HG02623 (cell line): ENCODE results near the gene TEDC1.

Experiments
- ATAC-seq: cut with Tn5 transposase; IDR thresholded peaks from one replicate; pipeline ENCODE4 v1.9.1; 2021; ENCODE audit warnings: moderate library complexity; ENCODE audit not compliant: unreplicated experiment

TEDC1 gene

GRCh38 chr14:105517096-105517495 lies 26.1 kb downstream of the TEDC1 start:
- ATAC-seq = no peak

DNA sequence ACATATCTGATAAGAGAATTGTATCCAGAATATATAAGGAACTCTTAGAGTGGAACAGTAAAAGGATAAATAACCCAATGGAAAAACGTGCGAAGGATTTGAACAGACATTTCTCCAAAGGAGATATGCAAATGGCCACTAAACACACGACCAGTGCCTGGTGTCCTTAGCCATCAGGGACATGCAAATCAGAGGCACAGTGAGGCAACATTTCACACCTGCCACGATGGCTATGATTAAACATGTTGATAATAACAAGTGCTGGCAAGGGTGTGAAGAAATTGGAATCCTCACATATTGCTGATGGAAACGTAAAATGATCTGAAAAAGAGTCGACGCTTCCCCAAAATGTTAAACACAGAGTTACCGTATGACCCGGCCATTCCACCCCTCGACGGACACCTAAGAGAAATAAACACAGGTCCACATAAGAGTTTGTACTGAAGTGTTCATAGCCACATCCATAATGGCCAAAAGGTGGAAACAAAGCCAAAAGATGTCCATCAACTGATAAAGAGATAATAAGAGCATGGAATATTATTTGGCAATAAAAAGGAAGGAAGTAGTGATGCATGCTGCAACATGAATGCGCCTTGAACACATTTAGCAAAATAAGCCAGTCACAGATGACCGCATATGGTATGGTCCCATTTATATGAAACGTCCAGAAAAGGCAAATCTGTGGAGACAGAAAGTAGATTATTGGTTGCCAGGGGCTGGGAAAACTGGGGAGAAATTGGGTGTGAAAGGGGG lies 29.1 kb downstream of the TEDC1 start:
- ATAC-seq = no peak

DNA sequence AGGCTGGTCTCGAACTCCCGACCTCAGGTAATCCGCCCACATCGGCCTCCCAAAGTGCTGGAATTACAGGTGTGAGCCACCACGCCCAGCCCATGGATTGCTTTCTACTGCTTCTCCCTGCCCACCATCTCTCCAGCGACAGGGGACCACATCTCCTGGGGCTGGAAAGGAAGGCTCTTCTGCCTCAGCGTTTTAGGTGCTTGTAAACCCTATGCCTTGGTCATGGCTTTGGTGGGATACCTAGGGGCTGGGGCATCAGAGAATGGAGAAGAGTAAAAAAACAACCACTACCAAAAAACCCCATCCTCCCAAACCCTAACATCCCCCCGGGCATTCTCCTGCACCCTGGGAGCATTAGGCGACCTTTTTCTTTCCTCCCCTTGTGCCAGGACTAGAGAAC lies 34.3 kb downstream of the TEDC1 start:
- no peak for ATAC-seq

DNA sequence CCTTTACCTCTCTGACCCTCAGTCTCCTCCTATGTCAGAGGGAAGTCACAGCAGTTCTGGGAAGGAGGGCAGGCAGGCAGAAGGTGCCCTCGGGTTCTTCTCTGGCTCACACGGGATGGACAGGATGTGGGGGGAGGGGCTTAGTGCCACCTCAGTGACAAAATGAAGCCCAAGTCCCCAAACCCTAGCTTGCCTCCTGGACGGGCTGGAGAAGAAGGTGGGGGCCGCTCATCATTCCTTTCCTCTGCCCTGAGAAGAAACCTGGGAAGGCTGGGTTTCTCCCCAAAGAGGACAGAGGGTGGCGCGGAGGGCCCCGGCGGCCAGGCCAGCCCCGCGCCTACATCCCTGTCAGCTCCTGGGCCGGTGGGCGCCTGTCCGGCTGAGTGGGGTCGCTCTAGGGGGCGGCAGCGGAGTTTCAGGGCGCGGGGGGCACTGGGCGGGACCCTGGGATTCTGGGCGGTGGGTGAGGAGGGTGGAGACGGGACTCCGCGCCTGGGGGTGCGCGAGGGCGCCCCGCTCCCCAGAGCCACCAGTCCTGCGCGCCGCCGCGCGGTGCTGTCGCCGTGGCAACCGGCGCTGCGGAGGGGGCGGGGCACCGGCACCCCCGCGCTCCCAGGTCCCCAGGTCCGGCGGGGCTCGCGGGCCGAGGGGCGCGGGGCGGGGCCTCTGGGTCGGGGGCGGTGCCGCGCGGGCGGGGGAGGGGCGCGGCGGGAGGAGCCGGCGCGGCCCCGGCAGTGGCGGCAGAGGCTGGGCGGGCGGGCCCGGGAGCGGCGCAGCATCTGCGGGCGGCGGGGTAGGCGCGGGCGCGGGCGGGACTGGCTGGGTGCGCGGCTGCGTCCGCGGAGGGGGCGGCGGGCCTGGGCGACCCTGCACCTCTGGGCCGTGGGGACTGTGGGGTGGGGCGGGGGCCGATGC lies 35.1 kb downstream of the TEDC1 start, which contains the start of gene TMEM121:
TMEM121 (plus strand) TSS at position 723 of the 915 bp plus-strand sequence. CDS start 2,252 bp downstream, outside the sequence.
- no peak for ATAC-seq

DNA sequence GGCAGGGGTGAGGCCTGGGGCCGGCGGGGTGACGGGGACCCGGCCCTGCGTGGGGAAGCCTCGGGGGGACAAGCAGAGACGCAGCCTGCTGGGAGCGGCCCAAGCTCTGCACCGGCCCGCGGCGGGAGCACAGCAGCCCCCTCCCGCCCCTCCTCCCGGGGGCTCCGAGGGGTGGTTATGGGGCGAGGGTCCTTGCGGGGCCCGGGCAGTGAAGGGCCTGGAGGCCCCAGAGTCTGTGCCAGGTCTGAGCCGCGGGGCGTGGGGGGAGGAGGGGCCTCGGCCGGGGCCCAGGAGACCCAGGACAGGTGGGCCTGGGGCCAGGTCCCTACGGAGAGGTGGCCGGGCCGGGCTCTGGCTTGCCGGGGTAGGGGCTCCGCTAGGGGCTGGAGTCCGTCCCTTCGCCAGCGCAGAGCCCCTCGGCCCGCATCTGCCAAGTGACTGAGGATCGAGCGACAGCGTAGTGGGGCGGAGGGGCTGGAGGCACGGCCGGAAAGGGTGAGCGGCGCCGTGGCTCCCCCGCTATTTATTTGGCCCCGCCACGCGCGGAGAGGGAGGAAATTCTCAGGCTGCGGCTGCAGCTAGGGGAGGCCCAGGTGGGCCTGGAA lies 35.8 kb downstream of the TEDC1 start:
- no peak for ATAC-seq

- no peak for ATAC-seq
Observed at GRCh38 chr14:105527381-105527825, 36.4 kb downstream of the TEDC1 start.

GRCh38 chr14:105527826-105528585 lies 37.0 kb downstream of the TEDC1 start:
- no peak for ATAC-seq

GRCh38 chr14:105528586-105529318 lies 37.7 kb downstream of the TEDC1 start:
- no peak for ATAC-seq

DNA sequence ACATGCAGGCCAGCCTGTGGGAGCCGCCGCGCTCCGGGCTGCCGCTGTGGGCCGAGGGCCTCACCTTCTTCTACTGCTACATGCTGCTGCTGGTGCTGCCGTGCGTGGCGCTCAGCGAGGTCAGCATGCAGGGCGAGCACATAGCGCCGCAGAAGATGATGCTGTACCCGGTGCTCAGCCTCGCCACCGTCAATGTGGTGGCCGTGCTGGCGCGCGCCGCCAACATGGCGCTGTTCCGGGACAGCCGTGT lies 38.2 kb downstream of the TEDC1 start:
- ATAC-seq = no peak

DNA sequence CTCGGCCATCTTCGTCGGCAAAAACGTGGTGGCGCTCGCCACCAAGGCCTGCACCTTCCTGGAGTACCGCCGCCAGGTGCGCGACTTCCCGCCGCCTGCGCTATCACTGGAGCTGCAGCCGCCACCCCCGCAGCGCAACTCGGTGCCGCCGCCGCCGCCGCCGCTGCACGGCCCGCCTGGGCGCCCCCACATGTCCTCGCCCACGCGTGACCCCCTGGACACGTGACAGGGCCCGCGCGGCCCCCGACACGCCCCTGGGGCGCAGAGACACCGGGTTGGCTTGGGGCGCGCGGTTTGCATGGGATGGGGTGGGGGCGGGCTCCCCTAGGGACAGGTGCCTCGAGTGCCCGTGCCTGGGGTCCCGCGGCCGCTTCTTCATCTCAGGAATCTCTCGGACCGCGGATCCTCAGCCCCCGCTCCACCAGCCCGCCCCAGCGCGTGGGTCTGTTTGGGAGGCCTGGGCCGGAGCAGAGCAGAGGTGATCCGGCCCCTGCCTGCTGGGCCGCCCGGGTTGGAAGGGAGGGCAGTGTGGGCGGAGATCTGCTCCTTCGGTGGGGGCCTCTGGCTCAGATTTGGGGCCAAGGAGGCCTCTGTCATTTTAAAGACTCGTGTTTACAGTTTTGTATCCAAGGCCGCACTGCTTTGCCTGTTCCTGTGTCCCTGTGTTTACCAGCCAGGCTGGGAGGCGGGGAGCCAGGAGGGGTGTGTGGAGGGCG lies 38.7 kb downstream of the TEDC1 start:
- no peak for ATAC-seq

DNA sequence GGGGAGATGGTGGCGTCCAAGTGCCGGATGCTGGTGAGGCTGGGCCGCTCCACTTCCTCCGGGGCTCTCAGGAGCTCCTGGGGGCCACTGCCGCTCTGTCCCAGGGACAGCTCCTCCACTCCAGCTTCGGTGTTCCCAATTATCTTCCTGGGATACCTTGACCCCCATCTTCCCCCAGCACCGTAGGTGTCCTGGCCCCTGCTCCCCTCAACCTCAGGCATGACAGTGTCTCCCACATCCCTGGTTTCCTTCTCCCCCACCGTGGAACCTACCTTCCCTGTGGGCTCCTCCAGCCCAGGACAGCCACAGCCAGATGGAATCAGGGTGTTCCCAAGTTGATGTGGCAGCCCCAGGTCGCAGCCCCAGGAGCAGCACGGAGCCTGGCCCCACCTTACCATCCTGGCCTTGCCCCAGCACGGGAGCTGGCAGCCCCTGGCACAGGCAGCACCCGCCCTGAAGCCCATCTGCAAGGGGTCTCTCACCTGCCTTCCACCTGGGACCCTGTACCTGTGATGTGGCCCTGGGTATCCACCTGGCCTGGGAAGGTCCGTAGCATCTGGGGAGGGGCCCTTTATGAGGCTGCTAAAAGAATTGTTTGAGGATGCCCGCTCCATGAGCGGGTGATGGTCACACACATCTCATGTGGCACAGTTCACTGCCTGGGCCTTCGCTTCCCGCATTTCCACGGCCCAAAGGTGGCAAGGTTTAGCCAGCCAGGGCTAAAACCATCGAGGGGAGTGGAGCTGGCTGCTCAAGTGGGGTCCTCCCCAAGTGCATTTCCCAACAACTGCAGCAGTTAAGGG lies 39.4 kb downstream of the TEDC1 start:
- no peak for ATAC-seq

DNA sequence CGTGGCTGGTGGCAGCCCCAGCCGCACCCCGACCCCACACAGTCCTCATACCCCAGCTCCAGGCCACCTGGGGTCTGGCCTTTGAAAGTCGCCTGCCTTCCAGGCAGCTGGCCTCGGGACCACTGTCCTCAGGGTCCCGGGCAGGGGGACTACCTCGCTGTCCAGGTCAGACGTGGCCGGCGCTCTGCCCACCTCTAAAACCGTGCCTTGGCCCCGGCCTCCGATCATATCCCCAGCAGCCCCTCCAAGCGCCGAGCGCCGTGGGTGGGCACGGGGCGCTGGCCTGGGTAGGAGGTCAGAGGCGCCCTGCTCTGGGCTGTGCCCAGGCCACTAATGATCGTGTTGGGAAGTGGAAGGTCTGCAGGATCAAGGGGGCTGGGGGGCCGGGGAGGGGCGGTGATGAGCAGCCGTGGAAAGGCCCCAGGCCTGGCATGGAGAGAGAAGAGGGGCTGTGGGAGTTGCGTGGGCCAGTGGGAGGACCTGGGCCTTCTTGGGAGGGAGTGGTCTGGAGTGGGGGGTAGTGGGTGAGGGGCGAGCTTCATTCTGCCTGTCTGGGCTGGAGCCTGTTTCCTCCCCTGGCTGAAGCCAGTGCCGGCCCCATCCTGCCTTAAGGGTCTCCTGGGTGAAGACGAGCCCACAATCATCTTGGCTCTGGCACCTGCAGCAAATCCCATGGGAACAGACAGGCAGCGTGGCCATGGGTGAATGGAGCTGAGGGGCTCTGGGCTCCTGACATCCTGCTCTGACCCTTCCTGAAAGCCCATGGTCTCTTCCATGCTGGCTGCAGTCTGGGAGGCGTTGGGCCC lies 40.2 kb downstream of the TEDC1 start:
- no peak for ATAC-seq

- no peak for ATAC-seq
Observed at GRCh38 chr14:105531894-105532623, 41.0 kb downstream of the TEDC1 start.

DNA sequence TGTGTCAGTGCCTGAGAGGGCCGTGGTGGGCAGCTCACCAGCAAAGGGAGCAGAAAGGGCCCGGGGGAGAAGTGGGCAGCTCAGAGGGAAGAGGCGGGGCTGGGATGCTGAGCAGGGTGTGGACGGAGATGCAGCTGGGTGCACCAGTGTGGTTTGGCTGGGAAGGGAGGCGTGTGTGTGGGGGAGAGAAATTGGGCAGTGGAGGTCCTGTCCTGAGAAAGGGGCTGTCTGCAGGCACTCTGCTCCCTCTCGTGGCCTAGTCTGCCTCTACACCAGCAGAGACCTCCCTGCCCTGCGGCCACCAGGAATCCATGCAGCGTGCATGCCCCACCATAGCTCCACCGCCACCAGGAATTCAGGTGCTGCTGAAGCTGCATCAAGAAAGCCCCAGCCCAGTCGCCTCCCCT lies 41.7 kb downstream of the TEDC1 start:
- ATAC-seq = no peak

DNA sequence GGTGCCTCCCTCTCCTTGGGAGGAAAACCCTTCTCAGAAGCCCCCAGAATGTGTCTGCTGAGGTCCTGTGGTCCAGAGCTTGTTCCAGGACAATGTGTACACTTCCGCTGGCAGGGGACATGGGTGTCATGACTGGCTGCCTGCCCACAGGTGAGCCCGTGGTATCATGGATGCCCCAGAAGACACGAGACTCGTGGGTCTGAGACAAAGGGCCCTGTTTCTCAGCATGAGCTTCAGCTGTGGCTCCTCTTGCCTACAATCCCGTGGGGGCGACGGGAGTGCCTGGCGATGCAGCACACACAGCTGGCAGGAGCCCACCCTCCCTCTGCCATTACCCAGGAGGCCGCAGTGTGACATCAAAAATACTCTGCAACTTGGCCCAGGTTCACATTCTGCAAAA lies 42.3 kb downstream of the TEDC1 start:
- ATAC-seq = no peak

DNA sequence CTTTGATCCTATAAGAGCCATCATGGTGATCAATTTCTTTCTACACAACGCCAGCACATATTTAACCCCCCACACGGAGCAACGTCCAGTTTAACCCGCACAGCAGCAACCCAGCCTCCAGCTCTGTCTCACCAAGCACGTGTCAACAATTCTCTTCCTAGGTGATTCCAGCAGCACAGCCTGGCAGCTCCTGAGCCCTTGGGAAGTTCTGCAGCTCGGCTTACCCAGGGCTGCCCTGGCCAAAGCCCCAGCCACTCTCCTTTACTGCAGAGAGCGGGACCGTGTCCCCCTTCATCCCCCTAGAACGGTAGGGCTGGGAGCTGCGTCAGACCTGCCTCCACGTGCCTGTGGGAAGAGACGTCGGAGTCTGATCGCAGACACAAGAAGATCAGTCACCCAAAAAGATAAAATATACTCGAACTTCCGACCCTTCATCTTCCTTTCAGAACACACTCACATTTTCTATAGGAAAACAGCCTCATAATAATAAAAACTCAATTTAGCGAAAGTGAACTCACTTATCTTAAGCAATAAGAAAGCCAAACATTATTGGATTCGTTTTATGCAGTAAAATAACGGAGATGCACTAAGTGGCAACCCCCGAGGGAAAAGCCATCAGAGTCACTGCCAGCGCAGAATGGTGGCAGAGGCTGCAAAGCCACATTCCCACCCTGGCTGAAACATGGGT lies 42.9 kb downstream of the TEDC1 start:
- ATAC-seq = no peak

- ATAC-seq = no peak
Observed at GRCh38 chr14:105534586-105534985, 43.5 kb downstream of the TEDC1 start.
